Hepatocyte (in vitro differentiated cells): Measurements from ENCODE around the gene CADPS2. TPM values are rescaled to one million over a fixed set of nuclear protein-coding genes. Genes with fewer than 3 reads are reported as not detected.

Source experiments
- DNase-seq: peaks from one replicate; pipeline ENCODE4 v3.0.0-alpha.2; 2016; ENCODE audit warnings: low spot score
- H2AFZ ChIP-seq: fragments of 200-600 bp; sonication (generic); 2 replicates; pipeline ENCODE4 v1.6.0; 2016; ENCODE audit warnings: antibody characterized with exemption, mild to moderate bottlenecking
- H3K27ac ChIP-seq: fragments of 200-600 bp; sonication (generic); 2 replicates; pipeline ENCODE4 v1.5.1; 2016; ENCODE audit warnings: mild to moderate bottlenecking
- H3K27me3 ChIP-seq: fragments of 200-600 bp; sonication (generic); 2 replicates; pipeline ENCODE4 v1.6.1; 2016
- H3K36me3 ChIP-seq: fragments of 200-600 bp; sonication (generic); replicated peaks from 2 replicates; pipeline ENCODE4 v1.5.1; 2016; ENCODE audit warnings: low read depth; ENCODE audit not compliant: insufficient read depth
- H3K4me1 ChIP-seq: fragments of 200-600 bp; sonication (generic); 2 replicates; pipeline ENCODE4 v1.5.1; 2016; ENCODE audit warnings: mild to moderate bottlenecking, moderate library complexity; ENCODE audit not compliant: insufficient read depth
- H3K4me2 ChIP-seq: fragments of 200-600 bp; sonication (generic); 2 replicates; pipeline ENCODE4 v1.6.0; 2016
- H3K4me3 ChIP-seq: fragments of 200-600 bp; sonication (generic); 2 replicates; pipeline ENCODE4 v1.5.1; 2016; ENCODE audit warnings: mild to moderate bottlenecking
- H3K79me2 ChIP-seq: fragments of 200-600 bp; sonication (generic); 2 replicates; pipeline ENCODE4 v1.6.0; 2017; ENCODE audit warnings: mild to moderate bottlenecking
- H3K9me2 ChIP-seq: fragments of 200-600 bp; sonication (generic); replicated peaks from 2 replicates; pipeline ENCODE4 v1.6.0; 2017; ENCODE audit warnings: mild to moderate bottlenecking; ENCODE audit not compliant: insufficient read depth
- H3K9me3 ChIP-seq: fragments of 200-600 bp; sonication (generic); 2 replicates; pipeline ENCODE4 v1.5.1; 2016; ENCODE audit warnings: low read depth, mild to moderate bottlenecking
- H4K20me1 ChIP-seq: fragments of 200-600 bp; sonication (generic); 2 replicates; pipeline ENCODE4 v1.6.0; 2016; ENCODE audit warnings: mild to moderate bottlenecking; ENCODE audit not compliant: insufficient read depth, poor library complexity, severe bottlenecking
- EZH2 ChIP-seq: fragments of 200-600 bp; sonication (generic); IDR thresholded peaks from 2 replicates; pipeline ENCODE4 v1.6.1; 2016; ENCODE audit warnings: antibody characterized with exemption, mild to moderate bottlenecking, borderline replicate concordance
- EZH2phosphoT487 ChIP-seq: fragments of 200-600 bp; sonication (generic); IDR thresholded peaks from one replicate; pipeline ENCODE4 v1.6.1; 2018; ENCODE audit warnings: antibody characterized with exemption, mild to moderate bottlenecking, low read depth, moderate library complexity; ENCODE audit not compliant: unreplicated experiment, severe bottlenecking
- WGBS: methylation state at CpG from one replicate; pipeline ENCODE4 v1.1.6; 2016; ENCODE audit warnings: low lambda C conversion rate; ENCODE audit errors: missing lambda C conversion rate; 5-methylcytosine and 5-hydroxymethylcytosine counted together
- polyA plus RNA-seq: library from polyadenylated mRNA; unstranded; fragments of >200 nt; fragmentation: Nextera tagmentation; extraction: Ambion mirVana; gene quantifications from 2 replicates; pipeline ENCODE4 v1.2.1, GENCODE V29; 2016
- total RNA-seq: library from RNA; depleted of rRNA; stranded (reverse); fragments of >200 nt; gene quantifications from 2 replicates; pipeline ENCODE4 v1.2.3, GENCODE V29; 2014
- TF ChIP-seq, protein P1 (sequence below): fragments of 200-600 bp; sonication (generic); IDR thresholded peaks from 2 replicates; pipeline ENCODE4 v1.5.1; 2016; ENCODE audit warnings: antibody characterized with exemption, mild to moderate bottlenecking; ENCODE audit not compliant: poor library complexity

CADPS2 gene
- total and polyA plus RNA-seq, 2 experiments from 2014 or later = 15.7 to 37.4 TPM

GRCh38 chr7:122453432-122453831 lies 432.8 kb downstream of the CADPS2 start:
- no peak for DNase-seq
- Histone ChIP-seq H3K27me3 (no peaks in the 10 kb centered on the region), H3K9me2 (no peaks in the 10 kb centered on the region), H3K36me3 (no peaks in the 10 kb centered on the region), H4K20me1 (no peaks in the 10 kb centered on the region), H3K9me3 (no peaks in the 10 kb centered on the region), H3K4me3 (no peak overlapping the region), H3K79me2 (no peaks in the 10 kb centered on the region), H3K4me1 (no peaks in the 10 kb centered on the region), H3K4me2 (no peak overlapping the region), H2AFZ (no peak overlapping the region), H3K27ac (no peak overlapping the region)
- TF ChIP-seq EZH2phosphoT487 = no peak
- no peak for TF ChIP-seq EZH2
- TF ChIP-seq, protein P1, sequence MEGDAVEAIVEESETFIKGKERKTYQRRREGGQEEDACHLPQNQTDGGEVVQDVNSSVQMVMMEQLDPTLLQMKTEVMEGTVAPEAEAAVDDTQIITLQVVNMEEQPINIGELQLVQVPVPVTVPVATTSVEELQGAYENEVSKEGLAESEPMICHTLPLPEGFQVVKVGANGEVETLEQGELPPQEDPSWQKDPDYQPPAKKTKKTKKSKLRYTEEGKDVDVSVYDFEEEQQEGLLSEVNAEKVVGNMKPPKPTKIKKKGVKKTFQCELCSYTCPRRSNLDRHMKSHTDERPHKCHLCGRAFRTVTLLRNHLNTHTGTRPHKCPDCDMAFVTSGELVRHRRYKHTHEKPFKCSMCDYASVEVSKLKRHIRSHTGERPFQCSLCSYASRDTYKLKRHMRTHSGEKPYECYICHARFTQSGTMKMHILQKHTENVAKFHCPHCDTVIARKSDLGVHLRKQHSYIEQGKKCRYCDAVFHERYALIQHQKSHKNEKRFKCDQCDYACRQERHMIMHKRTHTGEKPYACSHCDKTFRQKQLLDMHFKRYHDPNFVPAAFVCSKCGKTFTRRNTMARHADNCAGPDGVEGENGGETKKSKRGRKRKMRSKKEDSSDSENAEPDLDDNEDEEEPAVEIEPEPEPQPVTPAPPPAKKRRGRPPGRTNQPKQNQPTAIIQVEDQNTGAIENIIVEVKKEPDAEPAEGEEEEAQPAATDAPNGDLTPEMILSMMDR = no peak

DNA sequence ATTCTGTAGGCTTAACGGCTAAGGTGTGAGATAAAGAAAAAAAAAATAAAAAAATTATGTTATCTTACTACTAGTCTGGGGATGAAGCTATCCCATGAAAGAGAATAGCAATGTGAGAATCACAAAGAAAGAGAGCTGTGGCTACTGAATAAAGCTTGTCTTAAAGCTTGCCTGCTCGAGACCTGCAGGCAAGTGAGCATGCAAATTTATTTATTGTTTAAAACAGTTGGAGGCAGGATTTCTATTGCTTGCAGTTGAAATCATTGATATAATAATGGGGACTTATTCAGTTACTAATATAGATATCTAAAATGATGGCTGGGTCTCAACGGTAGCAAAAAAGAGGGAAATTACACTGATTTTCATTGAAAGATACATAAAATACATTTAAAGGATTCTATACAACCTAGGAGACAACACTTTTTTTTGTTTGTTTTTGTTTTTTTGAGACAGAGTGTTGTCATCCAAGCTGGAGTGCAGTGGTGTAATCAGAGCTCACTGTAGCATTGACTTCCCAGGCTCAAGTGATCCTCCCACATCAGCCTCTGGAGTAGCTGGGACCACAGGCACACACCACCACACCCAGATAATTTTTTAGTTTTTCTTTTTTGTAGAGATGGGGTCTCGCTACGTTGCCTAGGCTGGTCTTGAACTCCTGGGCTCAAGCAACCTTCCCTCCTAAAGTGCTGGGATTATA lies 437.2 kb downstream of the CADPS2 start:
- H3K27me3 ChIP-seq = no peaks in the 10 kb centered on the region
- no peaks in the 10 kb centered on the region for H3K9me2 ChIP-seq
- no peaks in the 10 kb centered on the region for H3K36me3 ChIP-seq
- no peak overlapping the region for H3K4me2 ChIP-seq
- no peaks in the 10 kb centered on the region for H4K20me1 ChIP-seq
- no peak overlapping the region for H3K27ac ChIP-seq
- H3K79me2 ChIP-seq = no peaks in the 10 kb centered on the region
- no peak overlapping the region for H3K4me3 ChIP-seq
- DNase-seq = no peak
- WGBS = 87% methylated on average over 5 of the region's 5 CpGs
- H3K9me3 ChIP-seq = no peaks in the 10 kb centered on the region
- TF ChIP-seq, protein P1 = no peak
- TF ChIP-seq EZH2 (no peak), EZH2phosphoT487 (no peak)
- H2AFZ ChIP-seq = no peak overlapping the region
- H3K4me1 ChIP-seq = no peaks in the 10 kb centered on the region

DNA sequence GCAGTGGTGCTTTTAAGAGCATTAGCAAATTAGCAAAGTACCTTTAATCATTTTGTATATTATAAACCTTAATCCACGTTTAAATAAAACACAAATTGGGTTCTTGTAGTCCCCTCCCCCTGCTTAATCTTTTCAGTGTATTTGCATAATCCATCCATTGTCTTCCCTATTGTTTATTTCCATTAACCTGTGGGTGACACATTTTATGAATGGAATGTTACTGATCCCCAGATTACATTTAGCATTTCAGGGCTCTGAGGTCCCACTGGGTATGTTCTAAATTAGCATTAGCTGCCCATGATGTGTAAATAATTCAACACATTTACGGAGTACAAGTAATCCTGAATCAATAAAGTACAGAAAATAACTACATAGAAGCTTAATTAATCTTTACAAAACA lies 443.3 kb downstream of the CADPS2 start:
- no peak overlapping the region for H3K4me2 ChIP-seq
- WGBS = 22% methylated on average over 2 of the region's 2 CpGs
- no peaks in the 10 kb centered on the region for H3K4me1 ChIP-seq
- H3K9me2 ChIP-seq = no peaks in the 10 kb centered on the region
- no peaks in the 10 kb centered on the region for H3K9me3 ChIP-seq
- DNase-seq = no peak
- no peak overlapping the region for H3K4me3 ChIP-seq
- no peaks in the 10 kb centered on the region for H3K27me3 ChIP-seq
- H3K27ac ChIP-seq = no peak overlapping the region
- H3K36me3 ChIP-seq = no peaks in the 10 kb centered on the region
- H2AFZ ChIP-seq = no peak overlapping the region
- no peaks in the 10 kb centered on the region for H4K20me1 ChIP-seq
- TF ChIP-seq, protein P1 = no peak
- no peak for TF ChIP-seq EZH2phosphoT487
- TF ChIP-seq EZH2 = no peak
- no peaks in the 10 kb centered on the region for H3K79me2 ChIP-seq

- no peaks in the 10 kb centered on the region for H3K9me3 ChIP-seq
- no peaks in the 10 kb centered on the region for H3K36me3 ChIP-seq
- H4K20me1 ChIP-seq = no peaks in the 10 kb centered on the region
- H3K4me3 ChIP-seq = no peak overlapping the region
- H3K79me2 ChIP-seq = no peaks in the 10 kb centered on the region
- H3K4me1 ChIP-seq = no peaks in the 10 kb centered on the region
- H2AFZ ChIP-seq = no peak overlapping the region
- TF ChIP-seq, protein P1 = no peak
- TF ChIP-seq EZH2phosphoT487 = no peak
- no peak for TF ChIP-seq EZH2
- H3K4me2 ChIP-seq = no peak overlapping the region
- no peaks in the 10 kb centered on the region for H3K27me3 ChIP-seq
- 87% methylated on average over 1 of the region's 1 CpG for WGBS
- no peak overlapping the region for H3K27ac ChIP-seq
- no peaks in the 10 kb centered on the region for H3K9me2 ChIP-seq
- DNase-seq = no peak
Measured at GRCh38 chr7:122438492-122438891, 447.8 kb downstream of the CADPS2 start.
